Fibroblast of the aortic adventitia (primary cell): ENCODE results near the gene ADAM12. TPM values are rescaled to one million over a fixed set of nuclear protein-coding genes. Genes with fewer than 3 reads are reported as not detected.

Experiments
- DNase-seq: peaks from one replicate; pipeline ENCODE4 v3.0.0-alpha.2; 2010; ENCODE audit warnings: low read depth
- H3K4me3 ChIP-seq: 2 replicates; pipeline ENCODE4 v1.5.1; 2011; ENCODE audit warnings: low read depth, mild to moderate bottlenecking, control low read depth, low read length, moderate library complexity
- total RNA-seq: library from RNA; depleted of rRNA; stranded (reverse); fragments of >200 nt; gene quantifications from 2 replicates; pipeline ENCODE4 v1.2.3, GENCODE V29; 2012; ENCODE audit warnings: low replicate concordance
- TF ChIP-seq, protein P1 (sequence below): IDR thresholded peaks from 2 replicates; pipeline ENCODE4 v1.5.1; 2011; ENCODE audit warnings: mild to moderate bottlenecking, low read length, control low read depth, inconsistent platforms; ENCODE audit not compliant: insufficient read depth

The ADAM12 gene
- total RNA-seq, 1 donor: 82.7 TPM

DNA sequence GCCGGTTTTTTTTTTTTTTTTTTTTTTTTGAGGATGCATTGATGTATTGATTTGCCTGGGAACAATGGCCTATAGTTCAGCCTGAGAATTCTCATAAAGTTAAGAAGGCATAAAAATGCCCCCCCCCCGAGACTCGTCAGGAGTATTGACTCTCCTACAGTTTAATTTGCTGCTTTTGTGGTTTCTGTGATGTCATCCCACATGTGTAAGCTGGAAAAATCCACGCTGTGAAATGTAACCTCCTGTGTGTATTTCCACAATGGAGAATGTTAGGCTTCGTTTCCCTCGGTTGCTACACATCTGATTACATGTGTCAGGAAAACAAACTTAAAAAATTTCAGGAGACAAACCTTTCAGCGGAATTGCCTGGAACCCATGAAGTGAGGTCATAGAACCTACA, 374.0 kb downstream of the ADAM12 start:
- no peak for DNase-seq
- TF ChIP-seq, protein P1, sequence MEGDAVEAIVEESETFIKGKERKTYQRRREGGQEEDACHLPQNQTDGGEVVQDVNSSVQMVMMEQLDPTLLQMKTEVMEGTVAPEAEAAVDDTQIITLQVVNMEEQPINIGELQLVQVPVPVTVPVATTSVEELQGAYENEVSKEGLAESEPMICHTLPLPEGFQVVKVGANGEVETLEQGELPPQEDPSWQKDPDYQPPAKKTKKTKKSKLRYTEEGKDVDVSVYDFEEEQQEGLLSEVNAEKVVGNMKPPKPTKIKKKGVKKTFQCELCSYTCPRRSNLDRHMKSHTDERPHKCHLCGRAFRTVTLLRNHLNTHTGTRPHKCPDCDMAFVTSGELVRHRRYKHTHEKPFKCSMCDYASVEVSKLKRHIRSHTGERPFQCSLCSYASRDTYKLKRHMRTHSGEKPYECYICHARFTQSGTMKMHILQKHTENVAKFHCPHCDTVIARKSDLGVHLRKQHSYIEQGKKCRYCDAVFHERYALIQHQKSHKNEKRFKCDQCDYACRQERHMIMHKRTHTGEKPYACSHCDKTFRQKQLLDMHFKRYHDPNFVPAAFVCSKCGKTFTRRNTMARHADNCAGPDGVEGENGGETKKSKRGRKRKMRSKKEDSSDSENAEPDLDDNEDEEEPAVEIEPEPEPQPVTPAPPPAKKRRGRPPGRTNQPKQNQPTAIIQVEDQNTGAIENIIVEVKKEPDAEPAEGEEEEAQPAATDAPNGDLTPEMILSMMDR: no peak
- no peak overlapping the region for H3K4me3 ChIP-seq

GRCh38 chr10:126013489-126014281, 374.6 kb downstream of the ADAM12 start:
- DNase-seq: peak; percentile 67
- H3K4me3 ChIP-seq: no peak overlapping the region
- TF ChIP-seq, protein P1: no peak

GRCh38 chr10:126012485-126012884, 375.8 kb downstream of the ADAM12 start:
- TF ChIP-seq, protein P1: no peak
- no peak overlapping the region for H3K4me3 ChIP-seq
- no peak for DNase-seq

GRCh38 chr10:126011995-126012394, 376.3 kb downstream of the ADAM12 start:
- no peak overlapping the region for H3K4me3 ChIP-seq
- TF ChIP-seq, protein P1: no peak
- DNase-seq: no peak

DNA sequence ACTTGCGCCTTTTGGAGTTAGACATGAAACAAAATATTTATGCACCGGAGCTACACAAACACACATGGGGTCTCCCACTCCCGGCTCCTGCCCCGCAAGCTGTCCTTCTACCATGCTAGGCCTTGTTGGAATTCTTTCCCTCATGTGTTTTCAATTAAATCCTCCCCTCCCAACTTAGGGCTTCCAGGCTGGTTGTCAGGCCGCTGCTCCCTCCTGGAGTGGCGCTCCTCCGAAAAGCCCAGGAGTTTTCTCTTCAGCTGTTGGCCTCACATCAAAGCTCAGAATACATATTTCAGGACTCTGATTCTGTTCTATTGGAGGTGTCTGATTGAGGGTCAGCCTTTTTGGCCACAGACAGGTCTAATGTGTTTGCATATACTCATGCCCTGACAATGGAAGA, 378.6 kb downstream of the ADAM12 start:
- no peak for DNase-seq
- TF ChIP-seq, protein P1: no peak
- no peak overlapping the region for H3K4me3 ChIP-seq

- TF ChIP-seq, protein P1: no peak
- no peak for DNase-seq
- no peak overlapping the region for H3K4me3 ChIP-seq
Measured at GRCh38 chr10:126006906-126007305, 381.4 kb downstream of the ADAM12 start.
